NCI-H1105 (cell line): ENCODE data around the gene SEMA3C.

ENCODE experiments used
- DNase-seq: peaks from one replicate; lab custom pipeline; 2025; lab: John Stamatoyannopoulos, UW

SEMA3C gene

GRCh38 chr7:80885757-80886156 is 33.1 kb downstream of the SEMA3C start:
- DNase-seq: no peak

- DNase-seq: no peak
These were observed 34.2 kb downstream of the SEMA3C start for GRCh38 chr7:80884511-80885195.

- no peak for DNase-seq
These were observed 35.5 kb downstream of the SEMA3C start for GRCh38 chr7:80883154-80884025.

- no peak for DNase-seq
These were observed 36.5 kb downstream of the SEMA3C start for GRCh38 chr7:80882213-80882801.

GRCh38 chr7:80881351-80881900 is 37.4 kb downstream of the SEMA3C start:
- DNase-seq: no peak

- DNase-seq: no peak
These were observed 39.0 kb downstream of the SEMA3C start for GRCh38 chr7:80879849-80880248.

- no peak for DNase-seq
These were observed 41.9 kb downstream of the SEMA3C start for GRCh38 chr7:80876894-80877414.

- no peak for DNase-seq
These were observed 43.2 kb downstream of the SEMA3C start for GRCh38 chr7:80875537-80876120.

- DNase-seq: no peak
These were observed 45.7 kb downstream of the SEMA3C start for GRCh38 chr7:80873140-80873539.

GRCh38 chr7:80871228-80871627 is 47.6 kb downstream of the SEMA3C start:
- DNase-seq: no peak

GRCh38 chr7:80870813-80871212 is 48.0 kb downstream of the SEMA3C start:
- no peak for DNase-seq

GRCh38 chr7:80869821-80870751 is 48.8 kb downstream of the SEMA3C start:
- DNase-seq: no peak

- DNase-seq: no peak
These were observed 49.6 kb downstream of the SEMA3C start for GRCh38 chr7:80869106-80869784.

- no peak for DNase-seq
These were observed 50.3 kb downstream of the SEMA3C start for GRCh38 chr7:80868566-80868965.

- DNase-seq: no peak
These were observed 58.3 kb downstream of the SEMA3C start for GRCh38 chr7:80860554-80860953.

- DNase-seq: no peak
These were observed 59.4 kb downstream of the SEMA3C start for GRCh38 chr7:80859272-80859970.

GRCh38 chr7:80858141-80858903 is 60.5 kb downstream of the SEMA3C start:
- DNase-seq: no peak

- DNase-seq: no peak
These were observed 62.1 kb downstream of the SEMA3C start for GRCh38 chr7:80856769-80857168.

- no peak for DNase-seq
These were observed 66.9 kb downstream of the SEMA3C start for GRCh38 chr7:80851896-80852476.
